Ammon's horn (tissue), 1 donor: Measurements from ENCODE around the gene PSMG2.
A peak's percentile ranks its signal among the peaks of the same experiment; 100 is the strongest.

Source experiments
- DNase-seq: peaks from one replicate; pipeline ENCODE4 v3.0.0-alpha.2; 2016; ENCODE audit warnings: low spot score

Gene PSMG2, protein sequence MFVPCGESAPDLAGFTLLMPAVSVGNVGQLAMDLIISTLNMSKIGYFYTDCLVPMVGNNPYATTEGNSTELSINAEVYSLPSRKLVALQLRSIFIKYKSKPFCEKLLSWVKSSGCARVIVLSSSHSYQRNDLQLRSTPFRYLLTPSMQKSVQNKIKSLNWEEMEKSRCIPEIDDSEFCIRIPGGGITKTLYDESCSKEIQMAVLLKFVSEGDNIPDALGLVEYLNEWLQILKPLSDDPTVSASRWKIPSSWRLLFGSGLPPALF

DNA sequence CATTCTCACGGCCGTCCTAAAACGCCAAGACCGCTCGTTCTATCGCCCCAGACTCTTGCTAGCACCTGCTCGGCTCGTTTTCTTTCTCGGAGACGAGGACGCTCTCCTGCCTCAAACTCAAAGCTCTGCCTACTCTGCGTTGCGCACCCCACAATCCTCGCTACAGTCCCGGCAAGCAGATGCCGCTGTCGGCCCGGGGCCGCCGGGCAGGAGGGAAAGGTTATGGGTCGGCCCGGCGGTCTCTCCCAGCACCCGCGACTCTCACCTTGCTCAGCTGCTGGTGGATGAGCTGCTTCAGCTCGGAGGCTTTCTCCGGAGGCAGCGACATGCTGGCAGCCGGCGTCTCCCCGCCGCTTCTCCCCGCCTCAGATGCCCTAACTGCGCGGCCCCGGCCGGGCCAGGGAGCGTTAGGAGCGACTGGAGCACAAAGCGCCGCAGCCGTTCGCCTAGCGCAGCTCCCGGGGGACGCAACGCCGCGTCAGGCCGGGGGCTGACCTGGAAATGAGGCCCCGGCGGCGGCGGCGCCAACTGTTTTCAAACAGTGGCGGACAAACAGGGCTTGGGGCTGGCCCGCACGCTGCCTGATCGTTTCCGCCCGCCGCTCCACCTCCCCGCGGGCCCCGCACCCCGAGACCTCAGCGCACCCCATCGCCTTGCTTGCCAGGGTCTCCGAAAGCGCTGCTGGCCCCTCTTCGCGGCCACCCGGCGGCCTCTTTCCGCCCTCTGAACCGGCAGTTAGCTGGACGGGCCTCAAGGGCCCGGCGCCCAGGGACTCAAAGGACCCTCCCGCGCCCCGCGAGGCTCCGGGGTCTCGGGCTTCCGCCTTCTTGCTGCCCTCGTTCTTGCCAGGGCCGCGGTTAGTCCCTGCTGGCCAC, at the start of gene PSMG2, which contains the start of gene CEP76:
PSMG2 (plus strand) TSS at position 822 of the 875 bp plus-strand sequence. CDS start 66 bp downstream, outside the sequence.
CEP76 (minus strand) TSS at position 503 of the 875 bp plus-strand sequence; CDS start at position 328, 175 bp downstream.
- peak; percentile 87 for DNase-seq

DNA sequence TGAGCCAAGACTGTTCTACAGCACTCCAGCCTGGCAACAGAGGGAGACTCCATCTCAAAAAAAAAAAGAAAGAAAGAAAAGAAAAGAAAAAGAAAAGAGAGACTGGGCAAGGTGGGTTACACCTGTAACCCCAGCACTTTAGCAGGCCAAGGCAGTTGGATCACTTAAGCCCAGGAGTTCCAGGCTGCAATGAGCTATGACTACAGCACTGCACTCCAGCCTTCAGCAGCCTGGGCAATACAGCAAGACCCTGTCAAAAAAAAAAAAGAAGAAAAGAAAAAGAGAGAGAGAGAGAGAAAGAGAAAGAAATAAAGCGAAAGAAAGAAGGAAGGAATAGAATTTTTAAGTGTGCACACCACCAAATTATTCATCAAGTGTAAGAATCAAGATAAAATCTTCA, 47.9 kb upstream of the PSMG2 start:
- no peak for DNase-seq

- no peak for DNase-seq
These were observed 46.3 kb upstream of the PSMG2 start for GRCh38 chr18:12656605-12656937.

GRCh38 chr18:12656938-12657683, 45.7 kb upstream of the PSMG2 start:
- peak; percentile 57 for DNase-seq

DNA sequence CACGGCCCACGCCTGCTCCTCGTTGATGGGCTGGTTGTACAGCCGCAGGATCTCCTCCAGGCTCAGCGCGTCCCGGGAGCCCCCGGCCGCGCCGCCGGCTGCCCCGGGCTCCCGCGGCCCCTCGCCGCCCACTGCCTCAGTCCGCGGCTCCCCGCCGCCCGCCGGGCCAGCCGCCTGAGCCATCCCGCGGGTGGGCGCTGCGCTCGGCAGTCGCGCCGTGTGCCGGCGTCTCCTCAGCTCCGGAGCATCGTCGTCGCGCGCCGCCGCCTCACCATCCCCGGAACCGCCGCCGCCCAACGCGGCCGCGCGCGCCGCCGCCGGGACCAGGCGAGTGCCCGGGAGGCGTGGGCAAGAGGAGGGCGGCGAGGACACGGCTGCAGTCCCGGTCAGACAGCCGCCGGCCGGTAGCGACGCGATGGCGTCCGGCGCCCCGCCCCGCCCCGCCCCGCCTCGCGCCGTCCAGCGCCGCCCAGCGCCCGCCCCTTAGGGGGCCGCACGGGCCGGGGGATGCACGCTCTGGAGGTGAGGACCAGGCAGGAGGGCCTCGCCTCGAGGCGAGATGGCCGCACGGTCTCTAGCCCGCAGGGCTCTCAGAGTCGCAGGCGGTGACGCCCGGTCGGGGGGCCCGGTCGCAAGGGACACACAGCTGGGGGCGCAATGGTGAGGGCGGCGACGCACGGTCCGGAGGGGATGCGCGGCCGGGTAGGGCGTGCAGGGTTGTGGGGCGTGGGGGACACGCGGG, 45.0 kb upstream of the PSMG2 start, which contains the start of gene SPIRE1:
SPIRE1 (minus strand) TSS at position 424 of the 742 bp plus-strand sequence; CDS start at position 183, 241 bp downstream.
- DNase-seq, result peak; percentile 88

GRCh38 chr18:12658426-12659138, 44.3 kb upstream of the PSMG2 start:
- peak; percentile 37 for DNase-seq

DNA sequence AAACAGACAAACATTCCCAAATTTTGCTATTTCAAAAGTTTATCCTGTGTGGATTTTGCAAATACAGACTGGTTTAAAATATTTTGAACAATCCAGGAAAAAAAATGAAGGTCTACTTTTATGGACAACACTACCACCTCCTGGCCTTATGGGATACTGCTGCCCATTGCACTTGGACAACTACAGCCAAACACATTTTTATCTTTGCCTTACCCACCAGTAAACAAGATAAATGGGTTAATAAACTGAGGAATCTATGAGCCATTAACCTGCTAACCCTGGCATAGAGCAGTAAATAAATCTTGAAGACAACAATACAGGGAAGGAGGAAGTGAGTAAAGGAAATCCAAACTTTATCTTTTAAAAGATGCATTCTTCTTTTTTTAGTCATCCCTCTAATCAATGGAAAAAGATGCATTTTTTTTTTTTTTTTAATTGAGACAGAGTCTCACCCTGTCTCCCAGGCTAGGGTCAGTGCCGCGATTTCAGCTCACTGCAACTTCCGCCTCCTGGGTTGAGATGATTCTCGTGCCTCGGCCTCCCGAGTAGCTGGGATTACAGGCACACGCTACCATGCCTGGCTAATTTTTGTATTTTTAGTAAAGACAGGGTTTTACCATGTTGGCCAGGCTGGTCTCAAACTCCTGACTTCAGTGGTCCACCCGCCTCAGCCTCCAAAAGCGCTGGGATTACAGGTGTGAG, 42.8 kb upstream of the PSMG2 start:
- DNase-seq, result peak; percentile 71

- no peak for DNase-seq
These were observed 34.8 kb upstream of the PSMG2 start for GRCh38 chr18:12668041-12668440.

DNA sequence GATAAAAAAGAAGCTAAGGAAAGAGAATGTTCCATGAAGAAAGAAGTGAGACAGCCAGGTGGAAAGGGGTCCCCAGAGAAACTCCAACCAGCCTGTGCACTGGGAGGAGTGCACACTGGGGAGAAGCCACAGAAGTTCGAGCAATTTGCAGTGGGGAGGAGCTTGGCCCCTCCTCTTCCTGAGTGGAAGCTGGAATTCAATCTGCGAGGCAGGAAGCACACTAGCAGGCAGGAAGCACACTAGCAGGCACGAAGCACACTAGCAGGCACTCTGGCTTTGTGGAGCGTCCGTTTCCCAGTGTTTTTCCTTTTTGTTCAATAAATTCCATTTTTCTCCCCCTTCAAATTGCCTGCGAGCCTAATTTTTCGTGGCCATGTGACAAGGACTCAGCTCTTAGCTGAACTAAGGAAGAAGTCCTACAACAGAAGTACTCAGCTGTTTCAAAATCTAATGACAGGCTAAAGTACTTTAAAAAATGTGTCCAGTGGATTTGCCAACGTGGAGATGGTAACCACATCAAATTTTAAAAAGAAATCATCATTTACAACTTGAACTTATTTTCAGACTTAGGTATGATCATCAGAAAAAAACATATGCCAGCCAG, 23.6 kb upstream of the PSMG2 start:
- DNase-seq, result peak; percentile 72

DNA sequence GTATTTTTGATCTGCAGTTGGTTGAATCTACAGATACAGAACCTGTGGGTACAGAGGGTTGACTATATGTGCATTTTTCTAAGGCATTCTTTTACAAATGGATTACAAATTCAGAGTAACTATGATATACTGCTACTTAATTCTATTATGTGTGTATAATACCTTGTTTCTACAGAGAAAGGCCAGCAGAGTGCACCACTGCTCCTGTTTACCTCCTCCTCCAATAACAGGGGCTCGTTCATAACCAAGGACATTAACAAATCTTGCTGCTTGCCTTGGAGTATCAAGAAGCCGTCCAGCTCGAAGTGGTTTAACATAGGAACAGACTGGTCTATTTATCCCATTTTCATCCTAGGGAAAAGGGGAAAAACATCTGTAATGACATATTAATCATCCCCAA, 16.7 kb upstream of the PSMG2 start:
- DNase-seq, result no peak

GRCh38 chr18:12689256-12689850, 13.5 kb upstream of the PSMG2 start:
- DNase-seq, result no peak

DNA sequence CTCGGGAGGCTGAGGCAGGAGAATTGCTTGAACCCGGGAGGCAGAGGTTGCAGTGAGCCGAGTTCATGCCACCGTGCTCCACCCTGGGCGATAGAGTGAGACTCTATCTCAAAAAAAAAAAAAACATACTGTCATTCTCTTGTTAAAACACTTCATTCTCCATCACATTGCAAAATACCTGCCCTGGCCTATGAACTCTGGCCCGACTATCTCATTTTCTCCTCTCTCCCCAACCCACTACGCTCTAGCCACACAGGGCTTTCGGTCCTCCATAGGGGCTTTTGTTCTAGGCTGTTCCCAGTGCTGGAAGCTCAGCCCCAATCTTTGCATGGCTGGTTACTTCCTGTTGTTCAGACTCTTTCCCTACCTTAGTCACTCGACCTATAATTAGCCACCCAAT, 10.6 kb upstream of the PSMG2 start:
- no peak for DNase-seq

DNA sequence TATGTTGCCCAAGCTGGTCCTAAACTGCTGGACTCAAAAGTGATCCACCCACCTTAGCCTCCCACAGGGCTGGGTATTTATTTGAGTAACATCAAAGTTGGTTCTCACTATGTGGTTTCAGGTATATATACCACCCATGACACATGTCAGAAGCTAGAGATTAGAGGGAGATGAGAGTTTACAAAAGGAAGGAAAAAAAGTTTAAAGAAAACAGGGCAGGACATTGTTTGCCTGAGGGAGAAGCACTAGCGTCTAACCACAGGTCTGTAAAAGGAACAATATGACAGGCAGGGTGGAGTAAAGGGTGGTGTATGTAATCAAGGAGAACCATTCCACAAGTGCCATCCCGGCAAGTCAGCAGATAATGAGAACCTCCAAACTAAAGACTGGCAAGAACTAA, 8.8 kb upstream of the PSMG2 start:
- no peak for DNase-seq

DNA sequence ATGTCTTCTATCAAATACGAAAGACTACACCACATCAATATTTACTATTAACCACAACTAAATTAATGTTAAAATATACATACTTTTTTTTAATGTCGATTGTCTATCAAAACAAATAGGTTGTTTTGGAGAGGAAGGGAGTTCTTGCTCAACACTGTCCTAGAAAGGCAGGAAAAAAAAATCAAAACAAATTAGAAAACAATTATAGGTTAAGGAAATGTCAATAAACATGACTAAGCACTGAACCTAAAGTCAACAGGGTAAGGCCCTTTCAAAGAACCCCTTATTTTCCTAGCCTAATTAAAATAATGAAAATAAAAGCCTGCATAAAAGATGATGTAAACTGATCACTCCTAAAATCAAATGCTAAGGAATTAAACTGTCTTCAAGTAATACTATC, 3.1 kb upstream of the PSMG2 start:
- DNase-seq, result no peak

DNA sequence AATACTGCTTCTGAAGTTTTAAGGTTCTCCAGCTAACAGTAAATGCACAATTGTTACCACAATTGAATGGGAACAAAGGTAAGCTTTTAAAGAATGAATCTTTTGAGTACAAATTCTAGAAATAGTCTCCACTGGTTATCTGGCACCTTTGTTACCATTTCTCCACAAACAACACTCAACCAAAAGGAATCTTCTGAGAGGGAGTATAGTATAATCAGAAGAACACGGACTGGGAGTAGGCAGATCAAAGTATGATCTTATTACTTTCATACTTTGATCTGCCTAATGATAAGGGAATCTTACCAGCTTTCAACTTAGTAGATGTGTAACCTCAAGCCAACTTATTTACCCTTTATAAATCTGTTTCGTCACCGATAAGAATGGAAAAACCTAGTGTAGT, 1.7 kb upstream of the PSMG2 start:
- DNase-seq, result no peak

DNA sequence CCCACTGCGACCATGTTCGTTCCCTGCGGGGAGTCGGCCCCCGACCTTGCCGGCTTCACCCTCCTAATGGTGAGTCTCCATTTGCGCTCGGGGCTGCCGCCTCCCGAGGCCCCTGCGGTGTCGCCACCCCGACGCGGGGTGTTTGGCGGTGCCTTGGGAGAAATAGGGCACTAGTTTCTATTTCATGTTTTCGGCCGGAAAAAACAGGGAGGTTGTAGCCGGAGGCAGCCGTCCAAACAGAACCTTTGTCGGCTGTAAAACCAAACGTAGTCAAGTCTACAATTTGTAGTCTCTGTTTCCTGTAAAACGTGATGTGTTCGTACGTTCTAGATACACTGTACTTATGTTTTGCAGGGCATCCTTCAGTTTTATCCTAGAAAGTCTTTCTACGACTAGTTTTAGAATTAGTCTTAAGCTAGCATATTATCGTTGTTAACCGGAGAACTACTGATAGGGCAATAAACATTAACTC, 290 bp downstream of the PSMG2 start:
- no peak for DNase-seq

- DNase-seq, result no peak
These were observed 822 bp downstream of the PSMG2 start for GRCh38 chr18:12703664-12704063.

DNA sequence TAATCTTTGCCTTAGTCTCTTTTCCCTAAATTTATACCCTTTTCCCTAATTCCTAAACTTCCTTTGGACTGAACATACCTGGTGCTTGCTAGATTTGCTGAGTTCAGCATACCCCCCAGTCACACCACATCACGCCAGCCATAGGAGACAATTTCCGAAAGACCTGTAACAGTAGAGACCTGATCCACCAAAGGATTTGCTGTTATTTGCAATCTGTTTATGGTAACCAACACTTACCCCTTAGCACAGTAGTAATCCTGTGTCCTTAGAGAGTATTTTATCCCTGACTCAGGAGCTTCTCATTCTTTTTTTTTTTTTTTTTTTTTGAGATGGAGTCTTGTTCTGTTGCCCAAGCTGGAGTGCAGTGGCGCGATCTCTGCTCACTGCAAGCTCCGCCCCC, 8.6 kb downstream of the PSMG2 start:
- no peak for DNase-seq

DNA sequence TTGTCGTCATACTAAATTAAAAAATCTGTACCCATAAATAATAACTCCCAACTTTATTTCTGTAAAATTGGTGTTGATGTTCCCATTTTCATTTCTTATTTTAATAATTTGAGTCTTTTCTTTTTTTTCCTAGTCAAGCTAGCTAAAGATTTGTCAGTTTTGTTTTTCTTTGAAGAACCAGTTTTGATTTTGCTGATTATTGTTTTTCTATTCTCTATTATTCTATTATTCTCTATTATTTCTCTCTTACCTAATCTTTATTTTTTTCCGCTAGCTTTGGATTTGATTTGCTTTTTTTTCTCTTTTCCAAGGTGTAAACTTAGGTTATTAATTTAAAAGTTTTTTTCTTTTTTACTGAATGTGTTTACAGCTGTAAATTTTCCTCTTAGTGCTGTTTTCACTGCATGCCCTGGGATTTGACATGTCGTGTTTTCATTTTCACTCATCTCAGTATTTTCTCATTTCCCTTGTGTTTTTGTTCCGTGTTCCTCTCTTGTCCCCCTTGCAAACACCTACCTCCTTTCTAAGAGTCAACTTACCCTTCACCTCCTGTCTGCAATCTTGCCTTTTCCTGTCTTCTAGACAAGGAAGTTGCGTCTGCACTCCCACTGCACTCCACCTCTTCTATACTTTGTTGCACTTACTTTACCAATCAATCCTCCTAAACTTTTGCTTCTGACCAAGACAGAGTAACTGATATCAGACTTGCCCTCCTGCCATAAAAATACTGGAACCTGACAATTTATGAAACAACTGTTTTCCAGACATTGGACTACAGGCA, 18.8 kb downstream of the PSMG2 start:
- DNase-seq, result no peak
